Lower leg skin (tissue), 3 donors: ENCODE measurements around the gene CERK.

Experiments
- CTCF ChIP-seq, 3 donors: fragments of 450-650 bp; IDR thresholded peaks; one replicate each; pipeline ENCODE4 v1.5.1; 2016; ENCODE audit warnings: antibody characterized with exemption in 3 of 3, mild to moderate bottlenecking in 3 of 3, moderate library complexity in 2 of 3
- POLR2A ChIP-seq, 2 donors: fragments of 450-650 bp; IDR thresholded peaks; one replicate each; pipeline ENCODE4 v1.6.1; 2016 to 2017; ENCODE audit warnings: antibody characterized with exemption in 2 of 2, mild to moderate bottlenecking in 1 of 2, moderate library complexity in 1 of 2

DNA sequence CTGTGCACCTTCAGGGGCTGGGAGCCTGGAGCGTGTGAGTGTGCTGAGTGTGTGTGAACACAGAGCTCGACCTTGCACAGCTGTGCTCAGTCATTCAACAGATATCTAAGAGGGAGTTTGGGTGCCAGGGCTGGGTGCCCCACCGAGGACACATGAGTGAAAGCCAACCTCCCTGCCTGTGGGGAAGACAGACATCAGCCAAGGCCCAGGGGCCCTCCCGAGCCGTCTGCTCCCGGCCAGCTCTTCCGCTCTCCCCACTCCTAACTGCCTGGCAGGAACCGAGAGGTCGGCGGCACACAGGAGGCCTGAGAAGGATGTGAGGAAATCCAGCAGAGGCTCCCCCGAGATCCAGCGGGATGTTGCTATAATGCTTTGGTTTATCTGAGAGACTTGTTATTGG lies 32.0 kb downstream of the CERK start:
- no peak for TF ChIP-seq CTCF (IDR thresholded peaks at IDR 0.05)
- no peak for TF ChIP-seq POLR2A (IDR thresholded peaks at IDR 0.05)
